Large intestine (tissue), 3 donors: ENCODE results near the gene TXNDC2. TPM values are rescaled to one million over a fixed set of nuclear protein-coding genes. Genes with fewer than 3 reads are reported as not detected.
"Not testable (repeated sequence)": the region's sequence is repeated elsewhere in the genome, so short reads cannot be mapped to it uniquely, and the experiment has no call there.

Experiments
- DNase-seq, 2 donors: peaks; one replicate each; pipeline versions ENCODE4 v3.0.0 to v3.0.0-alpha.2; 2013
- H3K27ac ChIP-seq: one replicate; pipeline ENCODE4 v1.5.1; 2013; ENCODE audit warnings: low read length
- H3K27me3 ChIP-seq: 2 replicates; pipeline ENCODE4 v1.6.1; 2013; ENCODE audit warnings: low read length; ENCODE audit not compliant: control insufficient read depth, insufficient read depth
- H3K36me3 ChIP-seq: 2 replicates; pipeline ENCODE4 v1.6.1; 2013; ENCODE audit warnings: low read length; ENCODE audit not compliant: control insufficient read depth, insufficient read depth
- H3K4me1 ChIP-seq: one replicate; pipeline ENCODE4 v1.6.1; 2013; ENCODE audit warnings: low read length; ENCODE audit not compliant: control insufficient read depth, insufficient read depth
- H3K4me3 ChIP-seq: one replicate; pipeline ENCODE4 v1.5.1; 2013; ENCODE audit warnings: low read length
- H3K9me3 ChIP-seq: one replicate; pipeline ENCODE4 v1.6.1; 2013; ENCODE audit warnings: mild to moderate bottlenecking, low read depth, low read length, moderate library complexity; ENCODE audit not compliant: control insufficient read depth
- WGBS: methylation state at CpG from one replicate; pipeline ENCODE4 v1.1.5; 2013; ENCODE audit warnings: low lambda C conversion rate; ENCODE audit not compliant: insufficient coverage; 5-methylcytosine and 5-hydroxymethylcytosine counted together
- polyA plus RNA-seq: library from polyadenylated mRNA; unstranded; fragments of 120-200 nt; gene quantifications from one replicate; pipeline ENCODE4 v1.2.1, GENCODE V29; 2013

TXNDC2 gene
- polyA plus RNA-seq, 1 donor, result 0.03 TPM

GRCh38 chr18:9899550-9899930 is 13.8 kb downstream of the TXNDC2 start:
- WGBS, result no CpG with 5 or more reads among the region's 1 CpG
- H3K4me1 ChIP-seq, H3K4me3 ChIP-seq, H3K36me3 ChIP-seq, H3K27me3 ChIP-seq, H3K9me3 ChIP-seq, DNase-seq: not testable (repeated sequence)
- peak overlapping the region; percentile 62 for H3K27ac ChIP-seq

- peaks cover 3% of the 10 kb centered on the region for H3K4me1 ChIP-seq
- no peak overlapping the region for H3K27ac ChIP-seq
- H3K36me3 ChIP-seq, result no peaks in the 10 kb centered on the region
- no peaks in the 10 kb centered on the region for H3K9me3 ChIP-seq
- no peak overlapping the region for H3K4me3 ChIP-seq
- 71% methylated on average over 3 of the region's 7 CpGs for WGBS
- no peaks in the 10 kb centered on the region for H3K27me3 ChIP-seq
- DNase-seq, result no peak
Measured at GRCh38 chr18:9900699-9901098, 14.9 kb downstream of the TXNDC2 start.

GRCh38 chr18:9901377-9901776 is 15.6 kb downstream of the TXNDC2 start:
- no peaks in the 10 kb centered on the region for H3K27me3 ChIP-seq
- H3K4me3 ChIP-seq, result no peak overlapping the region
- no peak for DNase-seq
- H3K9me3 ChIP-seq, result no peaks in the 10 kb centered on the region
- peaks cover 3% of the 10 kb centered on the region for H3K4me1 ChIP-seq
- no peak overlapping the region for H3K27ac ChIP-seq
- no peaks in the 10 kb centered on the region for H3K36me3 ChIP-seq
- WGBS, result 100% methylated on average over 1 of the region's 3 CpGs

DNA sequence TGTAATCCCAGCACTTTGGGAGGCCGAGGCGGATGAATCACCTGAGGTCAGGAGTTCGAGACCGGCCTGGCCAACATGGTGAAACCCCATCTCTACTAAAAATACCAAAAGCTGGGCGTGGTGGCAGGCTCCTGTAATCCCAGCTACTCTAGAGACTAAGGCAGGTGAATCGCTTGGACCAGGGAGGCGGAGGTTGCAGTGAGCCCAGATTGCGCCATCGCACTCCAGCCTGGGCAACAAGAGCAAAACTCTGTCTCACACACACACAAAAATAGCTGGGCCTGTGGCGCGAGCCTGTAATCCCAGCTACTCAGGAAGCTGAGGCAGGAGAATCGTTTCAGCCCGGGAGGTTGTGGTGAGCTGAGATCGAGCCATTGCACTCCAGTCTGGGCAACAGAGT is 16.5 kb downstream of the TXNDC2 start:
- H3K36me3 ChIP-seq, DNase-seq, H3K4me1 ChIP-seq, H3K4me3 ChIP-seq, H3K9me3 ChIP-seq, H3K27ac ChIP-seq, H3K27me3 ChIP-seq: not testable (repeated sequence)
- no CpG with 5 or more reads among the region's 14 CpGs for WGBS

GRCh38 chr18:9902832-9903231 is 17.1 kb downstream of the TXNDC2 start:
- 100% methylated on average over 1 of the region's 10 CpGs for WGBS
- H3K27me3 ChIP-seq, result no peaks in the 10 kb centered on the region
- peaks cover 3% of the 10 kb centered on the region for H3K4me1 ChIP-seq
- no peak overlapping the region for H3K27ac ChIP-seq
- no peak overlapping the region for H3K4me3 ChIP-seq
- H3K36me3 ChIP-seq, result no peaks in the 10 kb centered on the region
- no peaks in the 10 kb centered on the region for H3K9me3 ChIP-seq
- DNase-seq, result no peak

GRCh38 chr18:9905401-9905922 is 19.7 kb downstream of the TXNDC2 start:
- no peaks in the 10 kb centered on the region for H3K36me3 ChIP-seq
- no peak overlapping the region for H3K4me3 ChIP-seq
- no peak for DNase-seq
- H3K9me3 ChIP-seq, result no peaks in the 10 kb centered on the region
- H3K4me1 ChIP-seq, result no peaks in the 10 kb centered on the region
- H3K27me3 ChIP-seq, result no peaks in the 10 kb centered on the region
- H3K27ac ChIP-seq, result no peak overlapping the region
- WGBS, result no CpG with 5 or more reads among the region's 5 CpGs

DNA sequence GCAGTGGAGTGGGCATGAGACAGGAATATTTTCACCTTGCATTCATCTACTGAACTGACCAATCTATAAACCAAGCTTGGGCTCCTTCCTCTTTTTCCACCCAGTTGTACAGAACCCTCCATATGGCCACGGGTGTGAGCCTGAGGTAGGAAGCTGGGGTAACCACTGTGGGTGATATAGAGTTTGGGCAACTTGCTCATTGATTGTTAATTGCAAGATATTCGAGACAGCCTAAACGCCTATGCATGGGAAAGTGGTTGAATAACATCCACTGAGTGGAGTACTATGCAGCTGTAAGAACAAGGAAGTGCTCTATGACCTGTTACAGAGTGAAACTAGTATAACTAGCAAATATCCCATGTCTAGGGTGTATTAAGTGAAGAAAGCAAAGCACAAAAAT is 20.7 kb downstream of the TXNDC2 start:
- DNase-seq, result no peak
- Histone ChIP-seq H3K36me3 (no peaks in the 10 kb centered on the region), H3K4me3 (no peak overlapping the region), H3K9me3 (no peaks in the 10 kb centered on the region), H3K4me1 (no peaks in the 10 kb centered on the region), H3K27ac (no peak overlapping the region), H3K27me3 (no peaks in the 10 kb centered on the region)
- WGBS, result no CpG with 5 or more reads among the region's 3 CpGs

DNA sequence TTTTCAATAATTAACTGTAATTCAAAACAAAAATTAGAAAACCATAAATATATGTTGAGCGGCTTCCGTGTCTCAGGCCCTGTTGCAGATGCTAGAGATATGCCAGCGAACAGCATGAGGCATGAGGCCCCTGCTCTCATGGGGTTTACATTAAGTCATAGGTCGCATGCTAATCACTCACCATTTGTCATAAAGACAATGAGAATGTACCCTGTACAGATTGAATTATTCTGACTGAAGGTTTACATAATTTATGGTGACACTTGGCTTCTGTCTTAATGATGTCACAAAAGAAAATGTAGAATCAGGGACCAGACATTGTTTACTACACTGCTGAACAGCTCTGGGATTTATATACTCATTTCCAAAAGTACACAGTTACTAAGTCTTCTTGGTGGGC is 22.1 kb downstream of the TXNDC2 start:
- Histone ChIP-seq H3K27me3 (no peaks in the 10 kb centered on the region), H3K36me3 (no peaks in the 10 kb centered on the region), H3K4me3 (no peak overlapping the region), H3K27ac (no peak overlapping the region), H3K9me3 (no peaks in the 10 kb centered on the region), H3K4me1 (no peaks in the 10 kb centered on the region)
- WGBS, result no CpG with 5 or more reads among the region's 4 CpGs
- DNase-seq, result no peak

DNA sequence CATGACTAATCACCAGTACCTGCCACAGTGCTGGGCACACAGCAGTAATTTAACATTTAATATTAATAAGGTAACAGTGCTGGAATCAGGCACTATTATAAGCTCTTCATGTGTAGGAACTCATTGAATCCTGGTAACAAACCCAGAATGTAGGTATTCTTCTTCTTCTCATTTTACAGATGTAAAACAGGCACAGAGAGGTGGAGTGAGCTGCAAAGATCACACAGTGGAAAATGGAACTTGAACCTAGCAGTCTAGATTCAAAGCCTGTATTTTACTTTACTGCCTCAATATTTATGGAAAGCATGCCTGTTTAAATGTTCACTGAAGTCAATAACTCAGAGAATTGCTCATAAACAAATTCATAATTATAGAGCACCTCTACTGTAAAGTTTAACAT is 24.3 kb downstream of the TXNDC2 start:
- no peaks in the 10 kb centered on the region for H3K27me3 ChIP-seq
- no peak overlapping the region for H3K27ac ChIP-seq
- no peak for DNase-seq
- H3K4me1 ChIP-seq, result no peaks in the 10 kb centered on the region
- no peaks in the 10 kb centered on the region for H3K9me3 ChIP-seq
- H3K4me3 ChIP-seq, result no peak overlapping the region
- H3K36me3 ChIP-seq, result no peaks in the 10 kb centered on the region

DNA sequence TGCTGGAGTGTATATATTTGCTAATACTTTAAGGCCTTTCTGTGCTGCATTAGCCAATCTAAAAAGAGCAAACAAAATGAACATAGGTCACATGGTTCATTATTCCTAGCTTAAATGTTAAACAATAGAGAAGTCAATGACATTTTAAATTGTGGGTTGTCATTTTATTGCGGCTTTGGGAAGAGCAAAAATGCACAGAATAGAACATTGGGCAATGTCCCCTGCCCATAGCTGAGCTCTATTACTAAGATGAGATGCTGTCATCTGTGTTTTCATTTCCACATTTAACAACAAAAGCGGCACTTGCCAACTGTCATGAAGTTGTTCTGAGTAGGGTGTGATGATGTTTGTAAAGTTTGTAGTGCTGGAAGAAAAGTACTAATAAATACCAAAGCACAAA is 24.9 kb downstream of the TXNDC2 start:
- Histone ChIP-seq H3K4me1 (no peaks in the 10 kb centered on the region), H3K27ac (no peak overlapping the region), H3K9me3 (no peaks in the 10 kb centered on the region), H3K4me3 (no peak overlapping the region), H3K36me3 (no peaks in the 10 kb centered on the region), H3K27me3 (no peaks in the 10 kb centered on the region)
- WGBS, result no CpG with 5 or more reads among the region's 2 CpGs
- no peak for DNase-seq

DNA sequence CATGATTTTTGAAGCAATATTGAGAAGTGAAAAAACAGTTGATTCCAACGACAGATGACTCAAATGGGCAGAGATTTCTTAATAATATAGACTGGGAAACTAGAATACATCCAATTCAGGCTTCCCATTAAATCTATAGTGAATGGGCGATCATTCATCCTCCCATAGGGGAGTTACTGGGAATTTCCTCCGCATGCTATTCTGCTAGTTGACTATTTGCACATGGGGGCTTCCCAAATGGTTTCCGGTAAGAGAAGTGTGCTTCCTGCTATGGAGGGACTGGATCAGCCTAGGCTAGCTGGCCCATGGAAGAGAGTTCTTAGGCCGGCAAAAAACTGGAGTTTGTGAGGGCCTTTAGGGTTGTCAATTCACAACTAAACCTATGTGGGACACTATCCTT is 25.5 kb downstream of the TXNDC2 start:
- Histone ChIP-seq H3K36me3 (no peaks in the 10 kb centered on the region), H3K9me3 (no peaks in the 10 kb centered on the region), H3K27me3 (no peaks in the 10 kb centered on the region), H3K27ac (no peak overlapping the region), H3K4me1 (no peaks in the 10 kb centered on the region), H3K4me3 (no peak overlapping the region)
- WGBS, result no CpG with 5 or more reads among the region's 5 CpGs
- DNase-seq, result no peak
